Karpas-422 (cell line): Measurements from ENCODE around the gene ADORA1. TPM values are rescaled to one million over a fixed set of nuclear protein-coding genes. Genes with fewer than 3 reads are reported as not detected.

Experiments
- DNase-seq: peaks from one replicate; pipeline ENCODE4 v3.0.0-alpha.2; 2015
- H2AFZ ChIP-seq: fragments of 200-600 bp; sonication (generic); 2 replicates; pipeline ENCODE4 v1.6.1; 2014; ENCODE audit warnings: antibody characterized with exemption, low read length, mixed read lengths
- H3K27ac ChIP-seq: fragments of 200-600 bp; sonication (generic); 2 replicates; pipeline ENCODE4 v1.5.1; 2014; ENCODE audit warnings: mild to moderate bottlenecking, low read length, moderate library complexity
- H3K27me3 ChIP-seq: fragments of 200-600 bp; sonication (generic); 2 replicates; pipeline ENCODE4 v1.6.1; 2014; ENCODE audit warnings: low read length, mixed read lengths
- H3K36me3 ChIP-seq: fragments of 200-600 bp; sonication (generic); 2 replicates; pipeline ENCODE4 v1.6.1; 2014; ENCODE audit warnings: low read length, mixed read lengths; ENCODE audit not compliant: insufficient read depth
- H3K4me1 ChIP-seq: fragments of 200-600 bp; sonication (generic); 2 replicates; pipeline ENCODE4 v1.6.1; 2014; ENCODE audit warnings: mild to moderate bottlenecking, low read length, mixed read lengths
- H3K4me2 ChIP-seq: fragments of 200-600 bp; sonication (generic); 2 replicates; pipeline ENCODE4 v1.6.1; 2014; ENCODE audit warnings: low read length, low read depth, mild to moderate bottlenecking; ENCODE audit not compliant: poor library complexity, severe bottlenecking
- H3K4me3 ChIP-seq: fragments of 200-600 bp; sonication (generic); 2 replicates; pipeline ENCODE4 v1.5.1; 2014; ENCODE audit warnings: mild to moderate bottlenecking, antibody characterized with exemption, low read length, mixed read lengths
- H3K79me2 ChIP-seq: fragments of 200-600 bp; sonication (generic); 2 replicates; pipeline ENCODE4 v1.6.1; 2014; ENCODE audit warnings: mild to moderate bottlenecking, low read length, mixed read lengths
- H3K9ac ChIP-seq: fragments of 200-600 bp; sonication (generic); 2 replicates; pipeline ENCODE4 v1.6.0; 2014; ENCODE audit warnings: low read length
- H3K9me2 ChIP-seq: fragments of 200-600 bp; sonication (generic), shearing (Covaris generic); replicated peaks from 2 replicates; pipeline ENCODE4 v1.6.0; 2014; ENCODE audit warnings: mild to moderate bottlenecking, low read length, moderate library complexity; ENCODE audit not compliant: insufficient read depth
- H3K9me3 ChIP-seq: fragments of 300-700, 200-600 bp; sonication (generic); 2 replicates; pipeline ENCODE4 v1.6.1; 2014; ENCODE audit warnings: low read length, mixed read lengths
- H4K20me1 ChIP-seq: fragments of 200-600 bp; sonication (generic); 2 replicates; pipeline ENCODE4 v1.6.1; 2014; ENCODE audit warnings: mild to moderate bottlenecking, antibody characterized with exemption, low read length, low read depth; ENCODE audit not compliant: insufficient read depth
- total RNA-seq: library from RNA; depleted of rRNA; stranded (reverse); fragments of >200 nt; shearing (Covaris generic); gene quantifications from 2 replicates; pipeline ENCODE4 v1.2.3, GENCODE V29; 2014; ENCODE audit warnings: low replicate concordance

ADORA1 gene
- total RNA-seq, 1 experiment from 2014 or later = not detected

GRCh38 chr1:203199816-203200571 is 72.5 kb downstream of the ADORA1 start:
- Histone ChIP-seq H3K79me2 (no peaks in the 10 kb centered on the region), H3K4me2 (no peak overlapping the region)

GRCh38 chr1:203200916-203201315 is 73.4 kb downstream of the ADORA1 start:
- Histone ChIP-seq H3K9me3 (no peaks in the 10 kb centered on the region), H2AFZ (no peak overlapping the region), H3K4me3 (no peak overlapping the region), H4K20me1 (no peaks in the 10 kb centered on the region), H3K4me2 (no peak overlapping the region), H3K27ac (no peak overlapping the region), H3K36me3 (no peaks in the 10 kb centered on the region), H3K27me3 (no peaks in the 10 kb centered on the region; the same call in 1 of the 2 replicates), H3K4me1 (peaks cover 9% of the 10 kb centered on the region), H3K79me2 (no peaks in the 10 kb centered on the region), H3K9ac (no peak overlapping the region), H3K9me2 (no peaks in the 10 kb centered on the region)
- DNase-seq = no peak

More at GRCh38 chr1:203199816-203200571, 72.5 kb downstream of the ADORA1 start:
- Histone ChIP-seq H4K20me1 (no peaks in the 10 kb centered on the region), H3K9me2 (no peaks in the 10 kb centered on the region), H3K4me1 (peaks cover 9% of the 10 kb centered on the region), H2AFZ (no peak overlapping the region), H3K27ac (no peak overlapping the region), H3K9ac (no peak overlapping the region), H3K4me3 (no peak overlapping the region), H3K9me3 (no peaks in the 10 kb centered on the region), H3K36me3 (no peaks in the 10 kb centered on the region), H3K27me3 (no peaks in the 10 kb centered on the region; the same call in 1 of the 2 replicates)
- no peak for DNase-seq

GRCh38 chr1:203201516-203202205 is 74.1 kb downstream of the ADORA1 start:
- no peak overlapping the region for H2AFZ ChIP-seq
- no peak overlapping the region for H3K4me2 ChIP-seq
- H3K36me3 ChIP-seq = no peaks in the 10 kb centered on the region

GRCh38 chr1:203202431-203203245 is 75.1 kb downstream of the ADORA1 start:
- Histone ChIP-seq H3K4me2 (no peak overlapping the region), H3K27me3 (no peaks in the 10 kb centered on the region), H3K9ac (no peak overlapping the region), H3K36me3 (no peaks in the 10 kb centered on the region), H3K27ac (no peak overlapping the region), H3K9me3 (no peaks in the 10 kb centered on the region), H4K20me1 (no peaks in the 10 kb centered on the region), H2AFZ (0 out of 2 replicates have a peak overlapping the region, but pooled peaks have one; percentile 63), H3K79me2 (no peaks in the 10 kb centered on the region), H3K9me2 (no peaks in the 10 kb centered on the region), H3K4me3 (no peak overlapping the region), H3K4me1 (peaks cover 12% of the 10 kb centered on the region)
- DNase-seq = no peak

More at GRCh38 chr1:203201516-203202205, 74.1 kb downstream of the ADORA1 start:
- no peak overlapping the region for H3K4me3 ChIP-seq
- H3K9me3 ChIP-seq = no peaks in the 10 kb centered on the region
- no peaks in the 10 kb centered on the region for H4K20me1 ChIP-seq
- H3K9me2 ChIP-seq = no peaks in the 10 kb centered on the region
- H3K79me2 ChIP-seq = no peaks in the 10 kb centered on the region
- DNase-seq = no peak
- H3K27ac ChIP-seq = no peak overlapping the region
- H3K27me3 ChIP-seq = no peaks in the 10 kb centered on the region; the same call in 1 of the 2 replicates
- no peak overlapping the region for H3K9ac ChIP-seq
- H3K4me1 ChIP-seq = peaks cover 9% of the 10 kb centered on the region

- Histone ChIP-seq H3K4me1 (peaks cover 15% of the 10 kb centered on the region), H3K4me3 (no peak overlapping the region), H4K20me1 (no peaks in the 10 kb centered on the region), H3K27me3 (no peaks in the 10 kb centered on the region), H3K9me3 (no peaks in the 10 kb centered on the region), H3K27ac (no peak overlapping the region), H2AFZ (no peak overlapping the region), H3K4me2 (no peak overlapping the region), H3K9me2 (no peaks in the 10 kb centered on the region), H3K9ac (no peak overlapping the region), H3K36me3 (no peaks in the 10 kb centered on the region), H3K79me2 (no peaks in the 10 kb centered on the region)
- DNase-seq = no peak
These were observed 77.2 kb downstream of the ADORA1 start for GRCh38 chr1:203204756-203205155.

GRCh38 chr1:203206129-203206687 is 78.7 kb downstream of the ADORA1 start:
- H3K27ac ChIP-seq = no peak overlapping the region
- H3K4me1 ChIP-seq = peaks cover 6% of the 10 kb centered on the region; the same call in 1 of the 2 replicates
- H3K4me2 ChIP-seq = no peak overlapping the region
- H3K27me3 ChIP-seq = no peaks in the 10 kb centered on the region
- no peak overlapping the region for H3K4me3 ChIP-seq
- H3K9me2 ChIP-seq = no peaks in the 10 kb centered on the region
- no peak overlapping the region for H2AFZ ChIP-seq
- H4K20me1 ChIP-seq = no peaks in the 10 kb centered on the region
- no peak overlapping the region for H3K9ac ChIP-seq
- H3K36me3 ChIP-seq = no peaks in the 10 kb centered on the region
- no peaks in the 10 kb centered on the region for H3K9me3 ChIP-seq
- H3K79me2 ChIP-seq = no peaks in the 10 kb centered on the region
- DNase-seq = no peak

GRCh38 chr1:203207751-203208150 is 80.2 kb downstream of the ADORA1 start:
- no peak overlapping the region for H3K27ac ChIP-seq
- no peak overlapping the region for H3K4me3 ChIP-seq

More at GRCh38 chr1:203207751-203208150, 80.2 kb downstream of the ADORA1 start:
- no peaks in the 10 kb centered on the region for H3K79me2 ChIP-seq
- no peaks in the 10 kb centered on the region for H3K9me3 ChIP-seq
- no peak for DNase-seq
- no peaks in the 10 kb centered on the region for H3K9me2 ChIP-seq
- H3K4me2 ChIP-seq = no peak overlapping the region
- H3K9ac ChIP-seq = no peak overlapping the region
- no peaks in the 10 kb centered on the region for H4K20me1 ChIP-seq
- peaks cover 9% of the 10 kb centered on the region for H3K4me1 ChIP-seq
- H3K36me3 ChIP-seq = no peaks in the 10 kb centered on the region
- H2AFZ ChIP-seq = no peak overlapping the region
- H3K27me3 ChIP-seq = no peaks in the 10 kb centered on the region
